GM12875 (cell line): ENCODE measurements around the gene WWP2.
"Not testable (repeated sequence)": the region's sequence is repeated elsewhere in the genome, so short reads cannot be mapped to it uniquely, and the experiment has no call there.

Source experiments
- H3K4me3 ChIP-seq: one replicate; pipeline ENCODE4 v1.5.1; 2011; ENCODE audit warnings: low read depth, low read length, control low read depth
- TF ChIP-seq, protein P1 (sequence below): IDR thresholded peaks from 2 replicates; pipeline ENCODE4 v1.5.1; 2011; ENCODE audit warnings: low read depth, mild to moderate bottlenecking, control low read depth, inconsistent platforms, low read length, moderate library complexity, borderline replicate concordance; ENCODE audit not compliant: insufficient read depth

WWP2 gene

GRCh38 chr16:69781118-69781517, 19.0 kb downstream of the WWP2 start:
- TF ChIP-seq, protein P1, sequence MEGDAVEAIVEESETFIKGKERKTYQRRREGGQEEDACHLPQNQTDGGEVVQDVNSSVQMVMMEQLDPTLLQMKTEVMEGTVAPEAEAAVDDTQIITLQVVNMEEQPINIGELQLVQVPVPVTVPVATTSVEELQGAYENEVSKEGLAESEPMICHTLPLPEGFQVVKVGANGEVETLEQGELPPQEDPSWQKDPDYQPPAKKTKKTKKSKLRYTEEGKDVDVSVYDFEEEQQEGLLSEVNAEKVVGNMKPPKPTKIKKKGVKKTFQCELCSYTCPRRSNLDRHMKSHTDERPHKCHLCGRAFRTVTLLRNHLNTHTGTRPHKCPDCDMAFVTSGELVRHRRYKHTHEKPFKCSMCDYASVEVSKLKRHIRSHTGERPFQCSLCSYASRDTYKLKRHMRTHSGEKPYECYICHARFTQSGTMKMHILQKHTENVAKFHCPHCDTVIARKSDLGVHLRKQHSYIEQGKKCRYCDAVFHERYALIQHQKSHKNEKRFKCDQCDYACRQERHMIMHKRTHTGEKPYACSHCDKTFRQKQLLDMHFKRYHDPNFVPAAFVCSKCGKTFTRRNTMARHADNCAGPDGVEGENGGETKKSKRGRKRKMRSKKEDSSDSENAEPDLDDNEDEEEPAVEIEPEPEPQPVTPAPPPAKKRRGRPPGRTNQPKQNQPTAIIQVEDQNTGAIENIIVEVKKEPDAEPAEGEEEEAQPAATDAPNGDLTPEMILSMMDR = no peak
- no peak overlapping the region for H3K4me3 ChIP-seq

- TF ChIP-seq, protein P1 = no peak
- no peak overlapping the region for H3K4me3 ChIP-seq
Observed at GRCh38 chr16:69784586-69784985, 22.5 kb downstream of the WWP2 start.

GRCh38 chr16:69787883-69788282, 25.8 kb downstream of the WWP2 start:
- TF ChIP-seq, protein P1 = no peak
- H3K4me3 ChIP-seq = no peak overlapping the region

DNA sequence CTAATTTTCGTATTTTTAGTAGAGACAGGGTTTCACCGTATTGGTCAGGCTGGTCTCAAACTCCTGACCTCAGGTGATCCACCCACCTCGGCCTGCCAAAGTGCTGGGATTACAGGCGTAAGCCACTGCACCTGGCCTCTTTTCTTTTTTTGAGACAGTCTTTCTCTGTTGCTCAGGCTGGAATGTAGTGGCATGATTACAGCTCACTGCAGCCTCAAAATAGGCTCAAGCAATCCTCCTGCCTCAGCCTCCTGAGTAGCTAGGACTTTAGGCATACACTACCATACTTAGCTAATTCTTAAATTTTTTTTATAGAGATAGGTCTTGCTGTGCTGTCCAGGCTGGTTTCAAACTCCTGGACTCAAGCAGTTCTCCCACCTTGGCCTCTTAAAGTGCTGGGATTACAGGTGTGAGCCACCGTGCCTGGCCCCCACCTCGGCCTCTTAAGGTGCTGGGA, 29.3 kb downstream of the WWP2 start:
- not testable (repeated sequence) for H3K4me3 ChIP-seq

DNA sequence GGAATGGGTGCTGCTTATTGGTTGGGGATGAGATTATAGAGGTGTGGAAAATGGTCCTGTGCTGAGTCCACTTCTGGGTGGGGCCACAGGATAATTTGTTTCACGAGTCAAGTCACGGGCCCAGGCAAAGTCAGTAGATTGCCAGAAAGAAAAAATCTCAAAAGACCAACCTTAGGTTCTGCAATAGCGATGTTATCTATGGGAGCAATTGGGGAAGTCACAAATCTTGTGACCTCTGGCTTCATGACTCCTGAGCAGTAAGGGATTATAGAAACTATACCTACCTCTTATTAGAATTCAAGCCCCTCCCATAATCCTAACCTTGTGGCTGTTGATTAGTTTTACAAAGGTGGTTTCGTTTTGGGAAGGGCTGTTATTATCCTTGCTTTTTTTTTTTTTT, 31.4 kb downstream of the WWP2 start:
- H3K4me3 ChIP-seq = no peak overlapping the region
- TF ChIP-seq, protein P1 = no peak

DNA sequence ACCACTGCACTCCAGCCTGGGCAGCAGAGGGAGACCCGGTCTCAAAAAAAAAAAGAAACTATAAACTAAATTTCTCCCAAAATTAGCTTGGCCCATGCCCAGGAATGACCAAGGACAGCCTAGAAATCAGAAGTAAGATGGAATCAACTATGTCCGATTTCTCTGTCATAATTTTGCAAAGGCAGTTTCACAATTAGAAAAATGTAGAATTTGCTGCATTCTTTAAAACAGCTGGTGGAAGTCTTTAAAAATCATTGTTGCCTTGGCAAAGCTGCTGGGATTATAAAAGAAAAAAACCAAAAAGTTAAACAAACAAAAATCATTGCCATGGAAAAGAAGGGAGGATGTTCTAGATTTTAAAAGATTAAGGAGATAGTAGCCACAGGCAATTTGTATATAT, 32.4 kb downstream of the WWP2 start:
- TF ChIP-seq, protein P1 = no peak
- no peak overlapping the region for H3K4me3 ChIP-seq

DNA sequence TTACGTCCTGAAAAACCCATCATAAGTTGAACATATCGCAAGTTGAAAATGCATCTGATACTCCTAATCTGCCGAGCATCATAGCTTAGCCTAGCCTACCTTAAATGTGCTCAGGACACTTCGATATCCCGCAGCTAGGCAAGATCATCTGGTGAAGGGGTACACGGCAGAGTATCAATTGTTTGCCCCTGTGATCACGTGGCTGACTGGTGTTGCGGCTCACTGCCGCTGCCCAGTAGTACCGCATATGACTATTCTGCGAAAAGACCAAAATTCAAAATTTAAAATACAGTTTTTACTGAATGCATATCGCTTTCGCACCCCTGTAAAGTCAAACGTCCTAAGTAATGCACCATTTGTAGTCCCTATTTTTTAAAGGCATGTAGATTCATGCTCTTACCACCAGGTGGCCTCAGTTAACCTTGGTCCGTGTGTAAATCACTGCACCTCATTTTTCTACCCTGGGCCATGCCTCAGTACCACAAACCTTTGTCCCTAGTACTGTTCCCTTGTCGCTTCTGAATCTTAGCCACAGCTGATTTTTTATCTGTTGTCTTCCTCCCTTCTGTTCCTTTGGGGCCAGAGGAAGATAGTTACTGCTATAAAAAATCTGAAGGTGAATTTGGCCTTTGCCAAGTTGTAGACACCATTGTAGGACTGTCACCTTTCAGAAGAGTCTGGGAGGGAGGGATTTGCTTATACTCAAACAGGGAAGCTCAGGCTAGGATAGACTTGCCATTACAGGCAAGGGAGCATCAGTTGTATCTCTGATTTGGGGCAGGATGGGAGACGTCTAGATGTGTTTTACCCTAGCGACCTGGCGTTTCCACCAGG, 34.4 kb downstream of the WWP2 start:
- no peak overlapping the region for H3K4me3 ChIP-seq
- TF ChIP-seq, protein P1 = peak; percentile 70
